CD4-positive, alpha-beta memory T cell (primary cell): ENCODE measurements around the gene ABCB8. TPM values are rescaled to one million over a fixed set of nuclear protein-coding genes. Genes with fewer than 3 reads are reported as not detected.
"Not testable (repeated sequence)": the region's sequence is repeated elsewhere in the genome, so short reads cannot be mapped to it uniquely, and the experiment has no call there.

Source experiments
- CTCF ChIA-PET: fragments of 350-600 bp; sonication (Branson Sonifier 250); formaldehyde crosslinking; loops from one replicate; lab custom pipeline; 2021; ENCODE audit warnings: inconsistent platforms; ENCODE audit not compliant: partially characterized antibody; lab: Charles Lee
- POLR2A ChIA-PET: fragments of 350-600 bp; sonication (Branson Sonifier 250); formaldehyde crosslinking; loops from one replicate; lab custom pipeline; 2021; ENCODE audit not compliant: partially characterized antibody; lab: Charles Lee
- DNase-seq, 5 donors: peaks; one replicate each; pipeline versions ENCODE4 v3.0.0 to v3.0.0-alpha.2; 2020 to 2022; ENCODE audit warnings: mixed read lengths in 1 of 5
- H3K27ac ChIP-seq: one replicate; pipeline ENCODE4 v1.7.0; 2013; ENCODE audit warnings: low read depth, low read length
- H3K27me3 ChIP-seq: 2 replicates; pipeline ENCODE4 v1.7.0; 2013; ENCODE audit warnings: mild to moderate bottlenecking, low read length, moderate library complexity; ENCODE audit not compliant: insufficient read depth
- H3K36me3 ChIP-seq: 2 replicates; pipeline ENCODE4 v1.7.0; 2013; ENCODE audit warnings: mild to moderate bottlenecking, low read length, moderate library complexity; ENCODE audit not compliant: insufficient read depth
- H3K4me1 ChIP-seq: 2 replicates; pipeline ENCODE4 v1.7.0; 2013; ENCODE audit warnings: mild to moderate bottlenecking, low read length, moderate library complexity; ENCODE audit not compliant: insufficient read depth
- H3K4me3 ChIP-seq, 2 donors: one replicate each; pipeline ENCODE4 v1.7.0; 2013; ENCODE audit warnings: low read length in 2 of 2, mild to moderate bottlenecking in 1 of 2
- H3K9me3 ChIP-seq, 2 donors: one replicate each; pipeline ENCODE4 v1.7.0; 2013; ENCODE audit warnings: low read length in 2 of 2, control low read depth in 1 of 2; ENCODE audit not compliant: control insufficient read depth in 1 of 2
- H3K27ac Mint-ChIP-seq, 7 donors: one replicate each; pipeline ENCODE4 v1.8.0; 2020 to 2021; ENCODE audit warnings: mixed read lengths in 7 of 7, mild to moderate bottlenecking in 6 of 7, inconsistent platforms in 3 of 7, moderate library complexity in 3 of 7
- H3K27me3 Mint-ChIP-seq, 2 donors: one replicate each; pipeline ENCODE4 v1.8.0; 2020 to 2021; ENCODE audit warnings: mixed read lengths in 2 of 2
- H3K36me3 Mint-ChIP-seq, 2 donors: one replicate each; pipeline ENCODE4 v1.8.0; 2020 to 2021; ENCODE audit warnings: mixed read lengths in 2 of 2, inconsistent platforms in 1 of 2, mild to moderate bottlenecking in 1 of 2
- H3K4me1 Mint-ChIP-seq, 4 donors: one replicate each; pipeline ENCODE4 v1.8.0; 2020 to 2021; ENCODE audit warnings: mixed read lengths in 4 of 4, mild to moderate bottlenecking in 1 of 4
- H3K4me3 Mint-ChIP-seq, 8 donors: one replicate each; pipeline ENCODE4 v1.8.0; 2020 to 2021; ENCODE audit warnings: mixed read lengths in 8 of 8, mild to moderate bottlenecking in 7 of 8, moderate library complexity in 6 of 8, inconsistent platforms in 3 of 8
- H3K9me3 Mint-ChIP-seq, 8 donors: one replicate each; pipeline ENCODE4 v1.8.0; 2020 to 2021; ENCODE audit warnings: mixed read lengths in 8 of 8, mild to moderate bottlenecking in 5 of 8, inconsistent platforms in 3 of 8, moderate library complexity in 1 of 8
- intact Hi-C: fragments of 100-400 bp; cut with micrococcal nuclease; formaldehyde crosslinking; loops from one replicate; pipeline ENCODE4 v1.15.1; 2023
- polyA plus RNA-seq, 2 donors: library from polyadenylated mRNA; unstranded; fragments of 300-500 nt; fragmentation: Illumina TruSeq; gene quantifications; one replicate each; pipeline ENCODE4 v1.2.3, GENCODE V29; 2021
- total RNA-seq, 2 experiments: library from RNA; stranded (reverse); gene quantifications; one replicate each; pipeline ENCODE4 v1.2.3, GENCODE V29; 2021

The ABCB8 gene
- total and polyA plus RNA-seq, 4 experiments from 2014 or later = 17.8 to 75.8 (median 47.0) TPM

DNA sequence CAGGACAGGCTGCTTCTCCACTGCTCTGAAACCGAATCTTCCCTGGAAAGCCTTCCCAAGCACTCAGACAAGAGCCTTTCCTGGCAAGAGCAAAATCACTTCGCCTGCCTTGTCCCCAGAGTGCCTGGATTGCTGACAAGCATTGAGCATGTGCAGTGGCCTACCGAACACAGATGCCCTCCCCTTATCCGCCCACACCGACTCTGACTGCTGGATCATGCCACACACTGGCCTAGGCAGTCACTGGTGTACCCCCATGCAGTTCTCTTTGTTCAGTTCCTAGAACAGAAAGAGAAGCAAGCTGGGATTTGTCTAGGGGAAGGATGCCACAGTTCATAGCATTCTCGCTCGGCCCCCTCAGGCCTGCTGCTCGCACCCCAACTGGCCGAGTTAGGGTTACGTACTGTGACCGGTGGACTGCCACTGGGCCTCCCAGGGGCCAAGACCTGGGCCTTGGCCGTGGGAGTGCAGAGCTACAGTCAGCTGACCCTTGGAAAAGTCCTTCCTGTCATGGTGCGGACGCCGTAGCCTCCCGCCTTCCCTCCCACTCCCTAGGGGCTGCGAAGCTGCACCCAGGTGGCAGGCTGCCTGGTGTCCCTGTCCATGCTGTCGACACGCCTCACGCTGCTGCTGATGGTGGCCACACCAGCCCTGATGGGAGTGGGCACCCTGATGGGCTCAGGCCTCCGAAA is 6.9 kb downstream of the ABCB8 start:
- H3K36me3 ChIP-seq = peaks cover 38% of the 10 kb centered on the region
- H3K27ac ChIP-seq = no peak overlapping the region
- peaks cover 12 to 28% of the 10 kb centered on the region in 2 donors for H3K36me3 Mint-ChIP-seq
- H3K4me1 Mint-ChIP-seq = peaks cover 2 to 16% (median 12%) of the 10 kb centered on the region in 4 donors
- H3K27ac Mint-ChIP-seq = no peak overlapping the region
- POLR2A ChIA-PET = interaction anchor here (0.8 to 1.0 kb wide), 2 partner anchors 17 to 159 kb away, joined by 3 read pairs; no protein-coding TSS in a partner anchor
- H3K4me3 ChIP-seq = no peak overlapping the region
- H3K4me1 ChIP-seq = peaks cover 13% of the 10 kb centered on the region
- CTCF ChIA-PET = no interaction called here
- intact Hi-C loops = no loop called here
- no peaks in the 10 kb centered on the region for H3K9me3 ChIP-seq
- no peaks in the 10 kb centered on the region for H3K27me3 Mint-ChIP-seq
- H3K9me3 Mint-ChIP-seq = peaks cover 0 to 2% (median 0%) of the 10 kb centered on the region in 8 donors
- no peak overlapping the region for H3K4me3 Mint-ChIP-seq
- H3K27me3 ChIP-seq = no peaks in the 10 kb centered on the region
- no peak for DNase-seq

DNA sequence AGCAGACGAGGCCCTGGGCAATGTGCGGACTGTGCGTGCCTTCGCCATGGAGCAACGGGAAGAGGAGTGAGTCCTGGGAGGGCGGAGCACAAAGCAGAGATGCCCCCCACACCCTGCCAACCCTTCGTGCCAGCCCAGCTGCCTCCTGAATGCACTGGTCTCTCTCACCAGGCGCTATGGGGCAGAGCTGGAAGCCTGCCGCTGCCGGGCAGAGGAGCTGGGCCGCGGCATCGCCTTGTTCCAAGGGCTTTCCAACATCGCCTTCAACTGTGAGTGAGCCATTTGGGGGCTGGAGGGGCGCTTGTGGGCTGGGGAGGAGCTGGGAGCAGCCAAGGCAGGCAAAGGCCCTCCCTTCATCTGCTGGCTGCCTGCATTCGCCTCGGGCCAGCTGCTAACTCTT is 7.7 kb downstream of the ABCB8 start:
- H3K27ac ChIP-seq = no peak overlapping the region
- no peaks in the 10 kb centered on the region for H3K27me3 Mint-ChIP-seq
- peaks cover 0 to 2% (median 0%) of the 10 kb centered on the region in 8 donors for H3K9me3 Mint-ChIP-seq
- intact Hi-C loops = no loop called here
- H3K4me3 ChIP-seq = no peak overlapping the region
- H3K4me3 Mint-ChIP-seq = no peak overlapping the region
- peaks cover 13% of the 10 kb centered on the region for H3K4me1 ChIP-seq
- peaks cover 38% of the 10 kb centered on the region for H3K36me3 ChIP-seq
- ChIA-PET POLR2A (interaction anchor here (0.8 to 1.0 kb wide), 2 partner anchors 22 to 160 kb away, joined by 3 read pairs; no protein-coding TSS in a partner anchor), CTCF (no interaction called here)
- H3K27me3 ChIP-seq = no peaks in the 10 kb centered on the region
- H3K27ac Mint-ChIP-seq = no peak overlapping the region
- H3K4me1 Mint-ChIP-seq = peaks cover 2 to 16% (median 12%) of the 10 kb centered on the region in 4 donors
- no peak for DNase-seq
- no peaks in the 10 kb centered on the region for H3K9me3 ChIP-seq
- peaks cover 12 to 28% of the 10 kb centered on the region in 2 donors for H3K36me3 Mint-ChIP-seq

DNA sequence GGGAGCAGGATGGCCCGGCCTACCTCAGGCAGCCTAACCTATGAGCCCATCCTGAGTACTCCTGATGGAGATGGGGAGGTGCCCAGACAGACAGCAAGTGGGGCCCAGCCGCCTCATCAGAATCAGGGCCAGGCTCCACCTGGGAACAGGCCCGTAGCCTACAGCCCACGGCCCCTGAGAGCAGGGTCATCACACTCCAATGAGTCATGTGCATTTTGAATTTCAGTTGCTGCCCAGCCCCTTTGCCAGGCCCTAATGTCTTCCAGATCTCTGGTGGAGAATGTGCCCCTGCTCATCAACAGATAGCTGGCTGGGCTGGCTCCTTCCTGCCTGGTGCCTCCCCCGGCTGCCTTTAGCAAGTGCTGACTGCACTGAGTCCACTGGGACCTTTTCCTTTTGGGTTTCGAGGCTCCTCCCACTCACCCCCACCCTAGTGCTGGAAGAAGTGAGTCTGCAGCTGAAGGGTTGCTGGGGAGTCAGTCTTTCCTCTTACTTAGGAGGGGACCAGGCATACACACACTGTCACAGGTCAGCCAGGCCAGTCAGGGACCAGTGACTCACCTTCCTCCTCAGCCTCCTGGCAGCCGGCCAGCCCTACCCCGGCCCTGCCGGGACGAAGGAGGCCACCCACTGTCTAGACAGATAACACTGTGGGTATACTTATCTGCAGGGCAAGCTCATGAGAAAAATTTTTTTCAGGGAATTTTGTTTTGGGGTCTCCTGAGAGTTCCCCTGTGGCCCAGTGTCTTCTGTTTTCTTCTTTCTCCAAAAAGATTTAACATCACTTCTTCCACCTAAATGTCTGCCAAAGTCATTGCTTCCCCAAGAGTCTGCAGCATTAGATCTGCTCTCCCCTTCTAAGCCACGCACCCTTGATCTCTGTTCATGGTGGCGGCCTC is 10.9 kb downstream of the ABCB8 start:
- H3K9me3 ChIP-seq = no peaks in the 10 kb centered on the region
- peak in 1 of 5 donors; percentile 63 for DNase-seq
- Mint-ChIP-seq H3K4me1 (peaks cover 0 to 13% (median 11%) of the 10 kb centered on the region in 4 donors), H3K9me3 (peaks cover 0 to 2% (median 0%) of the 10 kb centered on the region in 8 donors), H3K4me3 (no peak overlapping the region), H3K36me3 (peaks cover 9 to 18% of the 10 kb centered on the region in 2 donors), H3K27me3 (no peaks in the 10 kb centered on the region), H3K27ac (peak overlapping the region in 4 of 7 donors; percentile 52 to 72 (median 60))
- ChIA-PET CTCF (interaction anchor here (1.5 to 1.9 kb wide), 3 partner anchors 11 to 85 kb away, joined by 4 read pairs; partner anchors contain the start of gene ABCB8), POLR2A (interaction anchor here (1.4 kb wide), 1 partner anchor 23 kb away, joined by 3 read pairs; no protein-coding TSS in a partner anchor)
- H3K36me3 ChIP-seq = peaks cover 23% of the 10 kb centered on the region
- H3K27me3 ChIP-seq = no peaks in the 10 kb centered on the region
- H3K4me1 ChIP-seq = peaks cover 13% of the 10 kb centered on the region
- H3K4me3 ChIP-seq = no peak overlapping the region
- intact Hi-C loops = no loop called here
- no peak overlapping the region for H3K27ac ChIP-seq

DNA sequence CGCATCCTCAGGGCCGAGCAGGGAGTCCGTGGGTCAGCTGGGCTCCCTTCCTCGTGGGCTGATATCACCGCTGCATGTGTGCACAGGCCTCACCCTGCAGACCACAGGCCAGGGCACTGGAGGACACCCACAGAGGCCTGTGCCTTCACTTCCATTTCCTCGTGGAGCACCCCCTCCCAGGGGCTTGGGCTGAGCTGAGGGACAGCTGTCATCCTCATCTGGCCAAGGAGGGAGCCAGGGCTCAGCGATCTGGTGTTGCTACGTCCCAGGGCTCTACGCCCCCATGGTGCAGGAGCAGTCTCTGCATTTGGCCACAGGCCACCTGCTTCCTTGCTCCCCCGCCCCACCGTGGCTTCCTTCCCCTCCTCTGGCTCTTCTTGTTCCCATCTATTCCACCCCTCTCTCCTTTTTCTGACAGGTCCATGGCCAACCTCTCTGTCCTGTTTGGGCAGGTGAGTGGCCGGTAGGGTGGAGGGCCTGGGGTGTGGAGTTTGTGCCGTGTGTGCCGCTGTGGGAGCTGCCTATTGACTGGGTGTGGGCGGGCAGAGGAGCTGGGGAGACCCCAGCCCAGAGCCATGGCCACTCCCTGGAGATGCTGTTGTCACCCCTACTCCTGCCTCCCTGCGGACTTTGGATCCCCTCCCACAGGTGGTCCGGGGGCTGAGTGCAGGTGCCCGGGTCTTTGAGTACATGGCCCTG is 11.7 kb downstream of the ABCB8 start:
- no peak overlapping the region for H3K4me3 Mint-ChIP-seq
- H3K4me1 Mint-ChIP-seq = peaks cover 0 to 13% (median 11%) of the 10 kb centered on the region in 4 donors
- intact Hi-C loops = loop anchor here (5.0 kb wide), 1 partner anchor 728 kb away; no protein-coding TSS in a partner anchor
- Histone ChIP-seq H3K9me3 (no peaks in the 10 kb centered on the region), H3K27me3 (no peaks in the 10 kb centered on the region), H3K36me3 (peaks cover 16% of the 10 kb centered on the region), H3K4me3 (no peak overlapping the region), H3K27ac (no peak overlapping the region), H3K4me1 (peaks cover 13% of the 10 kb centered on the region)
- H3K27ac Mint-ChIP-seq = no peak overlapping the region
- H3K36me3 Mint-ChIP-seq = peaks cover 9 to 25% of the 10 kb centered on the region in 2 donors
- no peak for DNase-seq
- CTCF ChIA-PET = interaction anchor here (1.5 to 1.9 kb wide), 2 partner anchors 31 to 84 kb away, joined by 4 read pairs; no protein-coding TSS in a partner anchor
- POLR2A ChIA-PET = interaction anchor here (1.4 kb wide), 1 partner anchor 22 kb away, joined by 3 read pairs; no protein-coding TSS in a partner anchor
- no peaks in the 10 kb centered on the region for H3K27me3 Mint-ChIP-seq
- peaks cover 0 to 2% (median 0%) of the 10 kb centered on the region in 8 donors for H3K9me3 Mint-ChIP-seq

DNA sequence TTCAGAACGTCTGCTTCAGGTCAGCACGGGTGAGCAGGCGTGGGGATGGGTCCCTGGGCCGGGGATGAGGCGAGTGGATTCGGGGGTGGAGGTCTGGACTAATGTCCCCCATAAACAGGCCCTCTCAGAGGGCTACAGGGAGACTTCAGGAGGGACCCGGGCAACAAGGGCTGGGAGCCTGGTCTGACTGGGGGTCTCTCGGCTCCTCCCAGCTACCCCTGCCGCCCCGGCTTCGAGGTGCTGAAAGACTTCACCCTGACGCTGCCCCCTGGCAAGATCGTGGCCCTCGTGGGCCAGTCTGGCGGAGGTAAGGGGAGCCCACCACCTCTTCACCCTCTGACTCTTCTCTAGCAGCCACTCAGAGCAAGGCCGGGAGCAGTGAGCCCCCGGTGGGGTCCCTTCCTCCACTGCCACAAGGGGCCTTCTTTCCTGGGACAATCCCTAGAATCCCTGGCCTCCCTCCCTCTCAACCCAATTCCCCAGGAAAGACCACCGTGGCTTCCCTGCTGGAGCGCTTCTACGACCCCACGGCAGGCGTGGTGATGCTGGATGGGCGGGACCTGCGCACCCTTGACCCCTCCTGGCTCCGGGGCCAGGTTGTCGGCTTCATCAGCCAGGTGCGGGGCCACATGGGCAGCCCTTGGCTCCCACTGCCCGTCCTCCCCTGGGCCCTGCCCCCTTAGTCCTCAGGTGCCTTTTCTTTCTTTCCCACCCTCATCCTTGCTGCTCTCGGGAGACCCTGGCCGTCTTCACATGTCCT is 12.5 kb downstream of the ABCB8 start:
- POLR2A ChIA-PET = interaction anchor here (1.1 kb wide), 1 partner anchor 10 kb away, joined by 3 read pairs; no protein-coding TSS in a partner anchor
- H3K27me3 Mint-ChIP-seq = no peaks in the 10 kb centered on the region
- peak overlapping the region in 2 of 7 donors; percentile 41 to 69 for H3K27ac Mint-ChIP-seq
- H3K36me3 Mint-ChIP-seq = peaks cover 9 to 25% of the 10 kb centered on the region in 2 donors
- no peak for DNase-seq
- no peaks in the 10 kb centered on the region for H3K9me3 ChIP-seq
- no peak overlapping the region for H3K27ac ChIP-seq
- peaks cover 8% of the 10 kb centered on the region for H3K36me3 ChIP-seq
- intact Hi-C loops = loop anchor here (5.0 kb wide), 1 partner anchor 728 kb away; no protein-coding TSS in a partner anchor
- peaks cover 0 to 2% (median 0%) of the 10 kb centered on the region in 8 donors for H3K9me3 Mint-ChIP-seq
- H3K27me3 ChIP-seq = no peaks in the 10 kb centered on the region
- H3K4me3 Mint-ChIP-seq = no peak overlapping the region
- H3K4me1 ChIP-seq = peaks cover 13% of the 10 kb centered on the region
- H3K4me1 Mint-ChIP-seq = peaks cover 0 to 13% (median 11%) of the 10 kb centered on the region in 4 donors
- CTCF ChIA-PET = no interaction called here
- H3K4me3 ChIP-seq = no peak overlapping the region

DNA sequence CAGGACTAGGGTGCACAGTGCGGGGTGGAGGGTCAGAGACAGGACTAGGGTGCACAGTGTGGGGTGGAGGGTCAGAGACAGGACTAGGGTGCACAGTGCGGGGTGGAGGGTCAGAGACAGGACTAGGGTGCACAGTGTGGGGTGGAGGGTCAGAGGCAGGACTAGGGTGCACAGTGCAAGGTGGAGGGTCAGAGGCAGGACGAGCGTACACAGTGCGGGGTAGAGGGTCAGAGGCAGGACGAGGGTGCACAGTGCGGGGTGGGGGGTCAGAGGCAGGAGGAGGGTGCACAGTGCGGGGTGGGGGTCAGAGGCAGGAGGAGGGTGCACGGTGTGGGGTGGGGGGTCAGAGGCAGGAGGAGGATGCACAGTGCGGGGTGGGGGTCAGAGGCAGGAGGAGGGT is 15.2 kb downstream of the ABCB8 start:
- H3K27ac ChIP-seq, CTCF ChIA-PET, H3K27me3 ChIP-seq, H3K27ac Mint-ChIP-seq, H3K4me3 ChIP-seq, DNase-seq, H3K36me3 ChIP-seq, H3K9me3 Mint-ChIP-seq, H3K9me3 ChIP-seq, POLR2A ChIA-PET, H3K27me3 Mint-ChIP-seq, H3K4me3 Mint-ChIP-seq: not testable (repeated sequence)
- intact Hi-C loops = loop anchor here (5.0 kb wide), 1 partner anchor 731 kb away; no protein-coding TSS in a partner anchor
- H3K4me1 Mint-ChIP-seq = peaks cover 0 to 17% (median 8%) of the 10 kb centered on the region in 4 donors
- peaks cover 13% of the 10 kb centered on the region for H3K4me1 ChIP-seq
- H3K36me3 Mint-ChIP-seq = peaks cover 4 to 19% of the 10 kb centered on the region in 2 donors
